ENCODE measurements around the gene AHCYL1. TPM values are rescaled to one million over a fixed set of nuclear protein-coding genes. Genes with fewer than 3 reads are reported as not detected.
"Not testable (repeated sequence)": the region's sequence is repeated elsewhere in the genome, so short reads cannot be mapped to it uniquely, and the experiment has no call there.

AHCYL1 gene
- total RNA-seq, 3 donors from 2014 or later (not counting 1 experiment from before 2014, with no cell fraction given), result 23.3 to 30.0 (median 29.1) TPM

GRCh38 chr1:109947582-109948284, 36.8 kb upstream of the AHCYL1 start:
- no peaks in the 10 kb centered on the region for H3K36me3 ChIP-seq (ENCODE audit: control insufficient read depth, insufficient read depth, low read length)
- H3K27me3 ChIP-seq (ENCODE audit: control insufficient read depth, insufficient read depth, low read length), result no peaks in the 10 kb centered on the region
- no peak overlapping the region for H3K4me3 ChIP-seq (ENCODE audit: low read length)
- Mint-ChIP-seq H3K9me3 (no peaks in the 10 kb centered on the region), H3K4me3 (no peak overlapping the region), H3K4me1 (peaks cover 6 to 12% of the 10 kb centered on the region in 2 donors), H3K36me3 (no peaks in the 10 kb centered on the region), H3K27me3 (ENCODE audit: low read depth in 2 of 2) (peaks cover 9 to 12% of the 10 kb centered on the region in 2 donors), H3K27ac (no peak overlapping the region)
- no peak for TF ChIP-seq CTCF (IDR thresholded peaks at IDR 0.05)
- no peaks in the 10 kb centered on the region for H3K9me3 ChIP-seq (ENCODE audit: control insufficient read depth, insufficient read depth, low read length)
- intact Hi-C loops (cut with micrococcal nuclease), result no loop called here
- WGBS (ENCODE audit: insufficient coverage), result 83% methylated on average over 10 of the region's 10 CpGs
- DNase-seq (no peak), ATAC-seq (no peak)
- no peak overlapping the region for H3K27ac ChIP-seq (ENCODE audit: low read length)
- no peaks in the 10 kb centered on the region for H3K4me1 ChIP-seq (ENCODE audit: control insufficient read depth, insufficient read depth, low read length)

- ATAC-seq, result no peak
- peaks cover 9 to 12% of the 10 kb centered on the region in 2 donors for H3K27me3 Mint-ChIP-seq (ENCODE audit: low read depth in 2 of 2)
- no peak for DNase-seq
- H3K9me3 ChIP-seq (ENCODE audit: control insufficient read depth, insufficient read depth, low read length), result no peaks in the 10 kb centered on the region
- no peak overlapping the region for H3K4me3 ChIP-seq (ENCODE audit: low read length)
- no peaks in the 10 kb centered on the region for H3K36me3 Mint-ChIP-seq
- H3K27ac Mint-ChIP-seq, result no peak overlapping the region
- H3K4me1 Mint-ChIP-seq, result peaks cover 6 to 12% of the 10 kb centered on the region in 2 donors
- intact Hi-C loops (cut with micrococcal nuclease), result no loop called here
- no peaks in the 10 kb centered on the region for H3K27me3 ChIP-seq (ENCODE audit: control insufficient read depth, insufficient read depth, low read length)
- no peaks in the 10 kb centered on the region for H3K9me3 Mint-ChIP-seq
- no peak overlapping the region for H3K27ac ChIP-seq (ENCODE audit: low read length)
- no peaks in the 10 kb centered on the region for H3K36me3 ChIP-seq (ENCODE audit: control insufficient read depth, insufficient read depth, low read length)
- H3K4me1 ChIP-seq (ENCODE audit: control insufficient read depth, insufficient read depth, low read length), result no peaks in the 10 kb centered on the region
- TF ChIP-seq CTCF (IDR thresholded peaks at IDR 0.05), result no peak
- no peak overlapping the region for H3K4me3 Mint-ChIP-seq
These were observed 36.3 kb upstream of the AHCYL1 start for GRCh38 chr1:109948285-109948630.

DNA sequence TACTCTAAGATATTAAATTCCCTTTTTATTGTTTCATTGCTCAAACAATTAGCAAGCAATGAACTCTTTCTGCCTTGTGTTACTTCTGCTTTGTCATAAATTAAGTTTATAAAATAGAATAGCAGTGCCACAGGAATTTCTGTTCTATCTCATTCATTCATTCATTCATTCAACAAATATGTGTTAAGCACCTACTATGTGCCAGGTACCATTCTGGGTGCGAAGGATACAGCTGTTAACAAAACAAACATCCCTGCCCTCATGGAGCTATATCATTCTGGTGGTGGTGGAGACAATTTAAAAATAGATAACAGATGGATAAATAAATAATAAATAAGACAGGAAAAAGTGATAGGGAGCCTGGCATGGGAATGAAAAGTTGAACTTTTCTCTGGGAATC, 34.5 kb upstream of the AHCYL1 start:
- Mint-ChIP-seq H3K4me3 (no peak overlapping the region), H3K36me3 (no peaks in the 10 kb centered on the region), H3K27ac (no peak overlapping the region), H3K9me3 (no peaks in the 10 kb centered on the region), H3K27me3 (ENCODE audit: low read depth in 2 of 2) (peaks cover 8 to 9% of the 10 kb centered on the region in 2 donors), H3K4me1 (peaks cover 0 to 3% of the 10 kb centered on the region in 2 donors)
- no peak for TF ChIP-seq CTCF (IDR thresholded peaks at IDR 0.05)
- H3K27me3 ChIP-seq (ENCODE audit: control insufficient read depth, insufficient read depth, low read length), result no peaks in the 10 kb centered on the region
- no peaks in the 10 kb centered on the region for H3K4me1 ChIP-seq (ENCODE audit: control insufficient read depth, insufficient read depth, low read length)
- intact Hi-C loops (cut with micrococcal nuclease), result no loop called here
- no peak overlapping the region for H3K27ac ChIP-seq (ENCODE audit: low read length)
- H3K4me3 ChIP-seq (ENCODE audit: low read length), result no peak overlapping the region
- no peak for DNase-seq
- no peak for ATAC-seq
- no peaks in the 10 kb centered on the region for H3K36me3 ChIP-seq (ENCODE audit: control insufficient read depth, insufficient read depth, low read length)
- no CpG with 5 or more reads among the region's 1 CpG for WGBS (ENCODE audit: insufficient coverage)
- H3K9me3 ChIP-seq (ENCODE audit: control insufficient read depth, insufficient read depth, low read length), result no peaks in the 10 kb centered on the region

- Mint-ChIP-seq H3K27me3 (ENCODE audit: low read depth in 2 of 2) (peaks cover 8 to 9% of the 10 kb centered on the region in 2 donors), H3K36me3 (no peaks in the 10 kb centered on the region), H3K4me3 (no peak overlapping the region), H3K4me1 (no peaks in the 10 kb centered on the region), H3K27ac (no peak overlapping the region), H3K9me3 (no peaks in the 10 kb centered on the region)
- no peak overlapping the region for H3K27ac ChIP-seq (ENCODE audit: low read length)
- no peak for ATAC-seq
- H3K4me1 ChIP-seq (ENCODE audit: control insufficient read depth, insufficient read depth, low read length), result no peaks in the 10 kb centered on the region
- no peak overlapping the region for H3K4me3 ChIP-seq (ENCODE audit: low read length)
- no peaks in the 10 kb centered on the region for H3K9me3 ChIP-seq (ENCODE audit: control insufficient read depth, insufficient read depth, low read length)
- WGBS (ENCODE audit: insufficient coverage), result 87% methylated on average over 2 of the region's 2 CpGs
- no peaks in the 10 kb centered on the region for H3K36me3 ChIP-seq (ENCODE audit: control insufficient read depth, insufficient read depth, low read length)
- H3K27me3 ChIP-seq (ENCODE audit: control insufficient read depth, insufficient read depth, low read length), result no peaks in the 10 kb centered on the region
- TF ChIP-seq CTCF (IDR thresholded peaks at IDR 0.05), result no peak
- intact Hi-C loops (cut with micrococcal nuclease), result no loop called here
- no peak for DNase-seq
These were observed 34.1 kb upstream of the AHCYL1 start for GRCh38 chr1:109950509-109950908.

DNA sequence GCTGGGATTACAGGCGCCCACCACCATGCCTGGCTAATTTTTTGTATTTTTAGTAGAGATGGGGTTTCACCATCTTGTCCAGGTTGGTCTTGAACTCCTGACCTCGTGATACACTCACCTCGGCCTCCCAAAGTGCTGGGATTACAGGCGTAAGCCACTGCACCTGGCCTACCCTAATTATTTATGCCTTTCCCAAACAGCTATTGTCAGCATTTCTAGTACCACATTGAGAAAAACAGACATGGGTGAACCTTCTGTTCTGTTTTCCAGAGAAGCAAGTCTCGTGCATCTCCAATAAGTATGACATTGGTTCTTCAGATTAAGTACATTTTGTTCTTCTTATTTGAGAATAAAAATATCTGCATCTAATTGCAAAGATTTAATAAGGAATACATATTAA, 33.1 kb upstream of the AHCYL1 start:
- H3K4me3 Mint-ChIP-seq; intact Hi-C loops (cut with micrococcal nuclease); H3K36me3 Mint-ChIP-seq; H3K27me3 ChIP-seq (ENCODE audit: control insufficient read depth, insufficient read depth, low read length); DNase-seq; H3K27ac Mint-ChIP-seq; H3K27me3 Mint-ChIP-seq (ENCODE audit: low read depth in 2 of 2); H3K9me3 ChIP-seq (ENCODE audit: control insufficient read depth, insufficient read depth, low read length); H3K36me3 ChIP-seq (ENCODE audit: control insufficient read depth, insufficient read depth, low read length); H3K27ac ChIP-seq (ENCODE audit: low read length); H3K4me3 ChIP-seq (ENCODE audit: low read length); ATAC-seq; H3K9me3 Mint-ChIP-seq; H3K4me1 ChIP-seq (ENCODE audit: control insufficient read depth, insufficient read depth, low read length); H3K4me1 Mint-ChIP-seq: not testable (repeated sequence)
- 97% methylated on average over 5 of the region's 5 CpGs for WGBS (ENCODE audit: insufficient coverage)
